ENCODE data around the gene TMEM30A.
A peak's percentile ranks its signal among the peaks of the same experiment; 100 is the strongest.

The TMEM30A gene

GRCh38 chr6:75211920-75212590 is 72.5 kb downstream of the TMEM30A start:
- DNase-seq: no peak

- DNase-seq: peak; percentile 24
Measured at GRCh38 chr6:75210885-75211739, 73.5 kb downstream of the TMEM30A start.

GRCh38 chr6:75209184-75209723 is 75.3 kb downstream of the TMEM30A start:
- no peak for DNase-seq

GRCh38 chr6:75208298-75209183 is 76.1 kb downstream of the TMEM30A start:
- DNase-seq: peak; percentile 74

GRCh38 chr6:75206576-75207342 is 77.8 kb downstream of the TMEM30A start:
- no peak for DNase-seq

- DNase-seq: peak; percentile 10
Measured at GRCh38 chr6:75205776-75206575, 78.6 kb downstream of the TMEM30A start, which contains the start of gene COL12A1. TSS of gene COL12A1 (minus strand) at chr6:75206053. CDS start at chr6:75202792, 3,261 bp downstream.

GRCh38 chr6:75204959-75205775 is 79.4 kb downstream of the TMEM30A start:
- no peak for DNase-seq

GRCh38 chr6:75204217-75204958 is 80.2 kb downstream of the TMEM30A start:
- no peak for DNase-seq

GRCh38 chr6:75203721-75204120 is 80.9 kb downstream of the TMEM30A start:
- no peak for DNase-seq

Measured in stimulated activated naive CD4-positive, alpha-beta T cell treated with Interleukin-2 at 50 U/mL for 16 hours (primary cell).